ENCODE data around the gene ARPC5.

- TF ChIP-seq CTCF (IDR thresholded peaks at IDR 0.05; ENCODE audit: low read depth, low read length, poor library complexity, severe bottlenecking) (no peak), EZH2phosphoT487 (IDR thresholded peaks at IDR 0.05; ENCODE audit: borderline replicate concordance, low read length) (no peak)
Observed at GRCh38 chr1:183636334-183636682, 725 bp upstream of the ARPC5 start.

Data from DOHH2 (cell line).